GM13976 (cell line): ENCODE measurements around the gene PEF1.

ENCODE experiments used
- DNase-seq: peaks from one replicate; pipeline ENCODE4 v3.0.0; 2012; ENCODE audit warnings: low spot score
- in situ Hi-C: fragments of 300-500 bp; cut with MboI; formaldehyde crosslinking; loops from one replicate; pipeline ENCODE4 v1.12.0; 2022; ENCODE audit warnings: low sequenced_read_pairs, mixed read lengths, inconsistent platforms; ENCODE audit not compliant: unreplicated experiment
- TF ChIP-seq, protein P1 (sequence below): IDR thresholded peaks from 2 replicates; pipeline ENCODE4 v1.5.1; 2012; ENCODE audit warnings: borderline replicate concordance, mild to moderate bottlenecking; ENCODE audit not compliant: insufficient read depth; ENCODE audit errors: extremely low read depth, missing control alignments, control extremely low read depth

Gene PEF1

DNA sequence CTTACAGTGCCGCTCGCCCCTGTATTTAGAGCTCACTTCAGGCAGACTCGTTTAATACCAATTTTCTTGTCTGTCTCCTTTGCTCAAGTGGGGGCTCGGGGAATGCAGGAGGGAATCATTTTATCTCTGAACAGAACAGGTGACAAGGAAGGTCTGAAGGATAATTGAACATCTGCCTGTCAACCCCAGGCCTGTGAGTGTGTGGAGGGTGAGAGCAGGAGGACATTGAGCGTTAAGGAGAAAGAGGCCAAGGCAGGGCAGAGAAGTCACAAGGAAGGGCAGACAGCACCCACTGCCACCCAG, 9.7 kb upstream of the PEF1 start:
- in situ Hi-C loops = loop anchor here (25.0 kb wide), 1 partner anchor 308 kb away; no protein-coding TSS in a partner anchor
- TF ChIP-seq, protein P1, sequence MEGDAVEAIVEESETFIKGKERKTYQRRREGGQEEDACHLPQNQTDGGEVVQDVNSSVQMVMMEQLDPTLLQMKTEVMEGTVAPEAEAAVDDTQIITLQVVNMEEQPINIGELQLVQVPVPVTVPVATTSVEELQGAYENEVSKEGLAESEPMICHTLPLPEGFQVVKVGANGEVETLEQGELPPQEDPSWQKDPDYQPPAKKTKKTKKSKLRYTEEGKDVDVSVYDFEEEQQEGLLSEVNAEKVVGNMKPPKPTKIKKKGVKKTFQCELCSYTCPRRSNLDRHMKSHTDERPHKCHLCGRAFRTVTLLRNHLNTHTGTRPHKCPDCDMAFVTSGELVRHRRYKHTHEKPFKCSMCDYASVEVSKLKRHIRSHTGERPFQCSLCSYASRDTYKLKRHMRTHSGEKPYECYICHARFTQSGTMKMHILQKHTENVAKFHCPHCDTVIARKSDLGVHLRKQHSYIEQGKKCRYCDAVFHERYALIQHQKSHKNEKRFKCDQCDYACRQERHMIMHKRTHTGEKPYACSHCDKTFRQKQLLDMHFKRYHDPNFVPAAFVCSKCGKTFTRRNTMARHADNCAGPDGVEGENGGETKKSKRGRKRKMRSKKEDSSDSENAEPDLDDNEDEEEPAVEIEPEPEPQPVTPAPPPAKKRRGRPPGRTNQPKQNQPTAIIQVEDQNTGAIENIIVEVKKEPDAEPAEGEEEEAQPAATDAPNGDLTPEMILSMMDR = no peak

DNA sequence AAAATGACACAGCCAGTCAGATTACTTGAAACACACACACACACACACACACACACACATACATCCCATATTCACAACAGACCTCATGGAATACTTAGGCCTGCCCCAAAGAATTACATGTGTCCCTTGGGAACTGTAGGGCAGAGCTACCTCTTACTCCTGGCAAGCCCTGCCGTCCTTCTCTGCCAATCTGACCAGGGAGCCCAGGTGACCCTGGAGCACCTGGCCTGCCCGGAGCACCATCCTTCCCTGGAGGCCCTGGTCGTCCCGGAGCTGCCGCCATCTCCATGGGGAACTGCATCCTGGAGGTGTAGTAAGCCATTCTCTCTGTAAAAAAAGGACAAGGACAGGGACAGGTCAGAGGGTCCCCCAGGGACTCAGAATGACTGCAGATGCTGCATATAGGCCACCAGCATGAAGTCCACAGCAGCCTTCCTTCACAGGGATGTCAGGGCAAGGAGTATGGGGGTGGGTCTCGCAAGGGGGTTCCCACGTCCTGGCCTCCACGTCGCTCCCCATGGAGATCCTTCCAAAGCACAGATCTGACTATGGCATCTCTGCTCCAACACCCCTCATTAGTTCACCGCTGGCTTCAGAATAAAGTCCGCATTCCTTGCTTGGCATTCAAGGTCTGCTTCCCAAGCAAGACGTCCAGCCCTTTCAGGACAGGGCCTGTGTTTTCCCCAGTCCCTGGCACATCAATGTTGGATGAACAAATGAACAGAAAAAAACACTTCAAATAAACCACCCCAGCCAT, 9.2 kb upstream of the PEF1 start:
- TF ChIP-seq, protein P1 = no peak
- no peak for DNase-seq
- in situ Hi-C loops = loop anchor here (25.0 kb wide), 1 partner anchor 308 kb away; no protein-coding TSS in a partner anchor

More for the DNA sequence above, 9.7 kb upstream of the PEF1 start:
- DNase-seq = no peak

DNA sequence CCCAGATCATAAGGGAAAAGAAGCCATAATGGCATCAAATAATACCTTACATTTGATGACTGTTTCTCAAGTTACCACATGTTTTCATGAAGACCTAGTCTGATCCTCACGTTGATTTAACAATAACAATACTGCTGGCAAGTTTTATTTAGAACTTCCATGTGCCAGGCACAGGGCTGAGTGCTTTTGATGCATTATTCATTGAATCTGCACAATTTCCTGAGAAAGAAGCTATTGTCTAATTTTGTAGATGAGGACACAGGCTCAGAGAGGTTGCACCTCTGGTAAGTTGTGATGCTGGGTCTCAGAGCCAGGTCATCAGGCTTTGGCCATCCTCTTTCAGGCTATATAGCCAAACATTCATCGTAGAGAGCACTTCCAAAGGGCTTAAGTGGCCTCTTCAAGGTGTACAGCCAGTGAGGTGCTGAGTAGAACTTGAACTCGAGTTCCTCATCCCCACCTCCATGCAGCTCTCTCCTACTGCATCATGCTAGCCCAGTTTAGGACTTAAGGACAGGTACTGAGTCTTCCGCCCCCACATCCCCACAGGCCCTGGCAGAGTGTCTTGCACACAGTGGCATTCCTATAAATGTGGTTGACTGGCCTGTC, 8.3 kb upstream of the PEF1 start:
- TF ChIP-seq, protein P1 = no peak
- in situ Hi-C loops = loop anchor here (25.0 kb wide), 1 partner anchor 309 kb away; no protein-coding TSS in a partner anchor
- DNase-seq = no peak

DNA sequence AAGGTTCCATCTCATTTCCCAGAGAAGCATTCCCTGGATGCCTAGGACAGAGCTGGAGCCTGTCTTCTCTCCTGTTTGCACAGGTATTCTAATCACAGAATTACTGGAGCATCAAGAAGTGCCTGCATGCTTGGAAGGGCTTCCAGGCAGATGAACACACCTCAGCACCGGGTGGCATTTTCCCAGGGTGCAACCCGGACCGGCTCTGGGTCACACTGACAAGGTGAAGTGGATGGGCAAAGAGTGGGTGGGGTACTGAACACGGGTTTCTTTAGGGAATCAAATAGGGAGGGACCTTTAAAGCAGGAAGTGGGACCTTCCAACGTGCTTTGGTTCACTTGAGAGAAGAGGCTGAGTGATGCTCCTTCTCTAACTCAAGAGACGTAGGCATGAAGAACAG, 7.1 kb upstream of the PEF1 start:
- TF ChIP-seq, protein P1 = no peak
- in situ Hi-C loops = loop anchor here (25.0 kb wide), 1 partner anchor 311 kb away; no protein-coding TSS in a partner anchor
- DNase-seq = no peak

DNA sequence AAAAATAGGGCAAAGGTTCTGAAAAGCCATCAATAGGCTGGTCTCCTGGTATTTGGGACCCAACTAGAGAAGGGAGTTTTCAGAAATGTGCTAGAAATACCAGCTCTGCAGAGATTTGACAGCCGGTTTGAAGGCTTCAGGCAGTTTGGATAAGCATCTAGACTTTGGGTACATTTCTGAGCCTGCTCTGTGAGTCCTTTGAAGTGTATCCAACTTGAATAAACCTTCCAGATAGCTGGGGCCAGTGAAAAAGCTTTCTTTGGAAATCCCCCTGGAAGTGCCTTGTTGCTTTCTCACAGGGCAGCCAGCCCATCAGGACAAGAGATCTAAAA, 6.4 kb upstream of the PEF1 start:
- in situ Hi-C loops = loop anchor here (25.0 kb wide), 1 partner anchor 311 kb away; no protein-coding TSS in a partner anchor
- TF ChIP-seq, protein P1 = no peak
- DNase-seq = no peak

DNA sequence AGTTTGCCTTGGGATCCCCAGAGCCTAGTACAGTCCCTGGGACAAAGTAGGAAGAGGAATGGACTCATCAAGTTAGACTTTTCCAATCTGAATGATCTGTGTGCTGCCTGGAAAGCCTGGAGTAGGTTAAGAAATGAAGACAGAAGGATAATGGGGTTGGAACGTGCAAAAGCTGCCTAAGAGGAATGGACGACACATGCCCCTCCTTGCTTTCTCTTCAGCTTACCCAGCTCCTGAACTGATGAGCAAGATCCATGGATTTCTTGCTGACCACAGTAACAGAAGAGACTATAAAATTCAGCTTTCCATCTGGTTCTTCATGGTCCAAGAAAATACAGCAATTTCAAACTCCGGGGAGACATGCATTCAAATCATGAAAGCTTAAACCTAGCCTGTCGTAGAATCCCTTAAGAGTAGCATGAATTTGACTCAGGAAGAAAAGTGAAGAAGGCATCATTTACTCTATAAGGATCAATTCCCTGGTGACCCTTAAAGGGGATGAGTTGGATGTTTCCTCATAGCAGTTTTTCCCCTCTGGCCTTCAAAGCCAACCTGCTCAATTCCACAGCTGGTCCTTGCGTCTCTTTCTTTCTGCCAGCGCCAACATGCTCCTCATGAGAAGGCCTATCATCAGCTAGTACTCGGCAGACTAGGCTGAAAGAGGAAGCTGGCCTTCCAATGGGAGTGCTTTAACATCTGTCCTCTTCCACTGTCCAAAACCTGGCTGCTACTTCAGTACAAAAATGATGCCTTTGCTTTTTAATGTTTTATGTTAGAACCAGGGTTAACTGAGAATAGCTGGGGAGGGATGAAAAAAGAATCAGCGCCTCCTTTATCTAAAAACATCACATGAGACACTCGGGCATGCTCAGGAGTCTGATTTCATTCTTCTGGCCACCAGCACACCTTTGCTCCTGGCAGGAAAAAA, 5.7 kb upstream of the PEF1 start:
- DNase-seq = no peak
- in situ Hi-C loops = loop anchor here (25.0 kb wide), 1 partner anchor 312 kb away; no protein-coding TSS in a partner anchor
- TF ChIP-seq, protein P1 = no peak
